Stomach (tissue), 4 donors: Measurements from ENCODE around the gene FRG2.
"Not testable (repeated sequence)": the region's sequence is repeated elsewhere in the genome, so short reads cannot be mapped to it uniquely, and the experiment has no call there.

ENCODE experiments used
- CTCF ChIP-seq, 7 experiments: fragments of 450-650 bp in 4 of 7; fragments of 200-600 bp in 3 of 7; sonication (generic) in 3 of 7; IDR thresholded peaks; one replicate each; pipeline ENCODE4 v1.5.1; 2016 to 2019; ENCODE audit warnings: antibody characterized with exemption in 7 of 7, control low read depth in 2 of 7, mild to moderate bottlenecking in 1 of 7
- EP300 ChIP-seq: sonication (generic); formaldehyde crosslinking; IDR thresholded peaks from one replicate; pipeline ENCODE4 v1.6.1; 2017; ENCODE audit warnings: antibody characterized with exemption
- POLR2A ChIP-seq, 4 donors: fragments of 450-650 bp; IDR thresholded peaks; one replicate each; pipeline ENCODE4 v1.6.1; 2016; ENCODE audit warnings: antibody characterized with exemption in 4 of 4, control low read depth in 2 of 4, mild to moderate bottlenecking in 1 of 4, moderate library complexity in 1 of 4

DNA sequence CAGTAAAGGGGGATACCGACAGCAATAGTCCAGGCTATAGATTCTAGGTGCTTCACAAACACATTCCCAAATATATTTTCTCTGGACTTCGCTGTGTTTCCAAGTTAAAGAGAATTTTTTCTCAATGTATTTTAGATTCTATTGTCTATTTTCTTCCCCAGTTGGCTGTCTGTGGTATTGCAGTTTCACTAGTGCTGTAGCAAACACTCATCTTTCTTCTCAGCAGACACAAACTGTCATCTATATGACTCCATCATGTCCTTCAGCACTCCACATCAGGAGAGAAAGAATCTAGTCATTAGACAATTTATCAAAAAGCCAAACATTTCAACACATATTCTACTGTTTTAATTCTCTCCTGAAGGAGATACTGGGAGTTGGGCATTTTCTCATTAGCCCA is 37.3 kb upstream of the FRG2 start, which contains the start of gene DBET:
- not testable (repeated sequence) for TF ChIP-seq POLR2A (IDR thresholded peaks at IDR 0.05); CTCF (IDR thresholded peaks at IDR 0.05); EP300
